KOPT-K1 (cell line): ENCODE data around the gene ZBTB20.

ENCODE experiments used
- H3K27ac ChIP-seq: fragments of 200-600 bp; sonication (generic); 2 replicates; pipeline ENCODE4 v1.5.1; 2016; ENCODE audit warnings: antibody characterized with exemption, mild to moderate bottlenecking, low read depth, low read length; ENCODE audit not compliant: poor library complexity, severe bottlenecking
- H3K36me3 ChIP-seq: fragments of 200-600 bp; sonication (generic); 2 replicates; pipeline ENCODE4 v1.5.1; 2017; ENCODE audit warnings: antibody characterized with exemption, mild to moderate bottlenecking, low read length, moderate library complexity; ENCODE audit not compliant: insufficient read depth
- H3K9me3 ChIP-seq: fragments of 200-600 bp; sonication (generic); 2 replicates; pipeline ENCODE4 v1.5.1; 2017; ENCODE audit warnings: antibody characterized with exemption, low read length, mild to moderate bottlenecking; ENCODE audit not compliant: insufficient read depth, poor library complexity, severe bottlenecking

Gene ZBTB20

GRCh38 chr3:114760679-114761078 lies 386.4 kb downstream of the ZBTB20 start:
- Histone ChIP-seq H3K36me3 (no peaks in the 10 kb centered on the region), H3K9me3 (no peaks in the 10 kb centered on the region), H3K27ac (no peak overlapping the region)

- Histone ChIP-seq H3K9me3 (no peaks in the 10 kb centered on the region), H3K27ac (no peak overlapping the region), H3K36me3 (no peaks in the 10 kb centered on the region)
Measured at GRCh38 chr3:114758831-114759699, 388.0 kb downstream of the ZBTB20 start.

- H3K36me3 ChIP-seq = no peaks in the 10 kb centered on the region
- no peak overlapping the region for H3K27ac ChIP-seq
- no peaks in the 10 kb centered on the region for H3K9me3 ChIP-seq
Measured at GRCh38 chr3:114756506-114757279, 390.4 kb downstream of the ZBTB20 start.

DNA sequence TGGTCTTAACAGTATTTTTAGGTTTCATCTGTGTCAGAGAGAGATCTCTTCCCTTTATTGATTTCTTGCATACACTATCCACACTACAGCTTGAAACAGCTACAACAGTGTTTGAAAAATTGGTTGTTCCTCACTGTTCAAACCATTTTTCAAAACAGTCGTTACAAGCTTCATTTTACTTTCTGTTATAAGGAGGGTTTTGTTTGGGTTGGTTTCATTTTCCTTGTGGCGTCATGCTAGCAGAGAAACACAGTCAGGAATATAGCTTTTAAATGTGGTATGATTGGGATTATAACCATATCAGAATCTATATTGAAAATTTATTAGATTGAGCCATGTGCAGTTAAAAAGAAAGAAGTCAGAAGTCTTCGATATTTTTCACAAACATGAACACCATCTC lies 400.6 kb downstream of the ZBTB20 start:
- Histone ChIP-seq H3K36me3 (no peaks in the 10 kb centered on the region), H3K9me3 (no peaks in the 10 kb centered on the region), H3K27ac (peak overlapping the region; percentile 6)

DNA sequence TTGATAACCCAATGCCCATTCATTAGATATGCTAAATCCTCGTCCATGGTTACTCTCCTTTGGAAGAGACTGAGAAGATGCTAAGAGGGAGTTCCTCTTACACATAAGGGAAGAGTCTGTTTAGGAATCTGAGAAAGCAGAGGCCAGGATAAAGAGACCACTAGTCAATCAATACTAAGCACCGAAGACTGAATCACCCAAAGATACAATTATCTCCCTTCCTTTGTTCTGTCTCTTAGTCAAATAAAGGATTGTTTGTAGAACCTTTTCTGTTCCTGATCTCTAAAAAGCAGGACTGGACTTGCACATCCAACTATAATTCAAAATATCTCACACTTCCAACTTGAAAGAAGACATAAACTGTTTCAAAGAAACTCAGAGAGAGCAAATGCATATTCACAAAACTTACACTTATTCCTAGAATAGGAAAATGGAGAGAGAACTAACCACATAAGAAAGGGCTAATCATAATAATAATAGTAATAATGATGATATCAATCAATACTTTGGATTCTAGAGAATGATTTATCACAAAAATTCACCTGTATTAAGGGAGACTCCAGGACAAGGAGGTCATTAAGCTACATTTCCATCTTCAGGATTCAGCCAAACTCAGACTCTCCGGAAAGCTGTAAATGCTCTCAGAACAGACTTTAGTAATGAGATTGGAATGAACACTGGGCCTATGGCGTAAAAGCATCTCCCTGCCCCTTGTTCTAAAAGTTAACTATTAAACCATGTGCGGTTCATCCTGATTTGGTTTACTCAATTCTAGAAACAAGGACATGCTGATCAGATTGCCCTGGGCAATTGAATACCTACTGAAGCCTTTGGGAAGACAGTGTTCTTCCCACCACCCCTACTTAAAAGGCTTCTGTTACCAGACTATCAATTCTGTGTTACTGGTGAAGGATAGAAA lies 401.5 kb downstream of the ZBTB20 start:
- no peaks in the 10 kb centered on the region for H3K36me3 ChIP-seq
- H3K27ac ChIP-seq = no peak overlapping the region
- H3K9me3 ChIP-seq = no peaks in the 10 kb centered on the region

DNA sequence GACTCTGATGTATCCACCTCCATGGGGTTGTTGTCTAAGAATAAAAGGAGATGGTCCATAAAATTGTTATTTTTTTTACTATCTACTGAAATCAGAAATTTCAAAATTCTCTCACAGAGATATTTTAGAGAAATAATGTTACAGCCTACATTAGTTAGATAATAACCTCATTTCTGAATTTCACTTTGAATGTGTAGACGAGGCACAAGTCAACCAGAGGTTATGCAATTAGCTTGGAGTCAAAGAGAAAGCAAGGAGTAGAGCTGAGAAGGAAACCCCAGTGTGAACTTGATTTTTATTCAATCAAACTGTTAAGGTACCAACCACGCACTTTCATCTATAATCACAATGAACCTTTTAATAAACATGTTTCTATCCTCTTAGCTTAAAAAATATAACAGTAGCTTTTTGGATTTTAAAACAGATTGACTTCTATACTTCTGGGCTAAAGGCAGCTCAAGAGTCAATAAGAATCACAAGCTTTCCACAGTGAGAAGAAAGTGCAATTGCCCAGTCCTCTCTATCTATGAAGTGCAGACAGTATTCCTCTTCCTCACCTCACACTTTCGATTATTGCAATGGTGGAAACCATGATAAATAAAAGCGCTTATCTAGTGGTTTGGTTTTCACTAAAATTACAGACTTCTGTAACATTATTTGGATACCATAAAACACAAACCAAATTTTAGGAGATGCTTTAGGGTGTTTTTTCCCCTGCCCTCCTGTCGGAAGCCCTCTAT lies 403.2 kb downstream of the ZBTB20 start:
- Histone ChIP-seq H3K9me3 (no peaks in the 10 kb centered on the region), H3K36me3 (no peaks in the 10 kb centered on the region), H3K27ac (no peak overlapping the region)

GRCh38 chr3:114741066-114741465 lies 406.0 kb downstream of the ZBTB20 start:
- no peaks in the 10 kb centered on the region for H3K36me3 ChIP-seq
- no peak overlapping the region for H3K27ac ChIP-seq

GRCh38 chr3:114739627-114740026 lies 407.5 kb downstream of the ZBTB20 start:
- Histone ChIP-seq H3K27ac (no peak overlapping the region), H3K36me3 (no peaks in the 10 kb centered on the region), H3K9me3 (no peaks in the 10 kb centered on the region)

More at GRCh38 chr3:114741066-114741465, 406.0 kb downstream of the ZBTB20 start:
- H3K9me3 ChIP-seq = no peaks in the 10 kb centered on the region

DNA sequence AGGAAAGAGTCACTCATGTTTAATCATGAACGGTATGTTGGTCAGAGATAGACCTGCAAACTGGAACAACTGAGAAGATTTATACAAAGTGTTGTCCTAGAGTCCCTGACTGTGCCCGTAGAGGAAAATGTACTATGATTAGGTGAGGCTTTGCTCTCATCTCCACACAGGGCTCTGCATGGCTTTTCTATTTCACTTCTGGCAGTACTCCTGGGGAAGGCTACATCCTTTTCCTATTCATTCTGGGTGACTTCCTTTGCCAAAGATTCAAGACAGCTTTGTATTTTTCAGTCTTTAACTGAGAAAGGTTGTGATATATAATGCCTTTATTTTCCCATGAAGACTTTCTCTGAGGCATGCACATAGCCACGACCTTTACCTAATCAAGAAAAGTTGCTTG lies 414.7 kb downstream of the ZBTB20 start:
- no peaks in the 10 kb centered on the region for H3K36me3 ChIP-seq
- H3K27ac ChIP-seq = no peak overlapping the region
- H3K9me3 ChIP-seq = no peaks in the 10 kb centered on the region

GRCh38 chr3:114730397-114730796 lies 416.7 kb downstream of the ZBTB20 start:
- no peak overlapping the region for H3K27ac ChIP-seq
- H3K9me3 ChIP-seq = no peaks in the 10 kb centered on the region
- H3K36me3 ChIP-seq = no peaks in the 10 kb centered on the region

- no peaks in the 10 kb centered on the region for H3K36me3 ChIP-seq
- H3K27ac ChIP-seq = no peak overlapping the region
- H3K9me3 ChIP-seq = no peaks in the 10 kb centered on the region
Measured at GRCh38 chr3:114727373-114727772, 419.7 kb downstream of the ZBTB20 start.

DNA sequence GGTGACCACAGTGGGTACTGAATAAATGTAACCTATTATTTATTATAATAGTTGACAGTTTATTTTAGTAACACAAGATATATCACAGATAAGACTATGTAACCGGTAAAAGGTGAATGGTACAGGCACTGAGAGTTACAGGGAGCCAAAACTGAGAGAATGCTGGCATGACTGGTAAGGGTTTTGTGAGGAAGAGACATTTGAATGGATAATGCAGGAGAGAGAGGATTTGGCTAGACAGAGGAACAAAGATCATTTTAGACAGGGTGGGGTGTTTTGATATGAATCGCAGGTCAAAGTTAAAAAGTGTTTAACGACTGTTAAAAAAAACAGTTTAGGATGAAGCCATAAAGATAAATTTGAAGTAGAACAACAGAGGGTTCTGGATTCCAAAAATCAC lies 421.1 kb downstream of the ZBTB20 start:
- no peaks in the 10 kb centered on the region for H3K36me3 ChIP-seq
- no peaks in the 10 kb centered on the region for H3K9me3 ChIP-seq
- H3K27ac ChIP-seq = no peak overlapping the region

GRCh38 chr3:114722530-114722929 lies 424.6 kb downstream of the ZBTB20 start:
- no peak overlapping the region for H3K27ac ChIP-seq

GRCh38 chr3:114721864-114722263 lies 425.2 kb downstream of the ZBTB20 start:
- H3K27ac ChIP-seq = no peak overlapping the region
- H3K9me3 ChIP-seq = no peaks in the 10 kb centered on the region
- no peaks in the 10 kb centered on the region for H3K36me3 ChIP-seq

More at GRCh38 chr3:114722530-114722929, 424.6 kb downstream of the ZBTB20 start:
- no peaks in the 10 kb centered on the region for H3K36me3 ChIP-seq
- H3K9me3 ChIP-seq = no peaks in the 10 kb centered on the region
